Measurements from ENCODE around the gene PIGC.

The PIGC gene

DNA sequence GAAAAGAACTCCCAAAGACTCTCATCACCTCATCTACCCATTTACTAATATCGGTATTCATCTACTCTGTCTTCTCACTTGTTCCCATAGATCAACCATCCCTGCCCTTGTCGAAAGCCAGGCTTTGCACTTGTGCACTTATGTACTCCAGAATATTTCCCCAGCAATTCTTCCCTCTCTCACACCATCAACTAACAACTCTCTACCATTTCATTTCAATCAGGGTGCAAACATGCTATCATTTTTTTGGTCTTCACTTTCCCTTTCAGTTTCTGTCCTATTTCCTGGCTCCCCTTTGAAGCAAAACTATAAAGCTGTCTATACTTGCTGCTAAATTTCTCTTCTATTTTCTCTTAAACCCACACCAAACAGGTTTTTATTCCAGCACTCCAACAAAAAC lies 16.7 kb downstream of the PIGC start:
- no peak for FAIRE-seq

DNA sequence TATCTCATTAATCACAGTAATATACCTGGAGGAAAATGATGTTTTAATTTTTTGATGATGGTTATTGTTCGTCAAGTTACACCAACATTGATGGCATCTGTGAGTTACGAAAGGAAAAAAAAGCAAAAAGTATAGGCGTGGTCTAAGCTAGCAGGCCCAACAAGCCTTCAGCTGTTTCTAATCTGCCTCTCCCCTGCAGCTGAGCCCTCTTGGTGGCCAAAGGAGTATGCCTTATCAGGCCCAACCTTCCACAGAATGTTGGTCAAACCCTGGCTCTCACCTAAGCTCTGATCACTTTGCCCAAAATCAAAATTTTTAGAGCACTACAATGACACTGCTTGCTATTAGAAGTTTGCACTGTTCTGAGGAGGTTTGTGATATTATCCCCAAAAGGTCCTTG lies 18.5 kb downstream of the PIGC start:
- no peak for FAIRE-seq

DNA sequence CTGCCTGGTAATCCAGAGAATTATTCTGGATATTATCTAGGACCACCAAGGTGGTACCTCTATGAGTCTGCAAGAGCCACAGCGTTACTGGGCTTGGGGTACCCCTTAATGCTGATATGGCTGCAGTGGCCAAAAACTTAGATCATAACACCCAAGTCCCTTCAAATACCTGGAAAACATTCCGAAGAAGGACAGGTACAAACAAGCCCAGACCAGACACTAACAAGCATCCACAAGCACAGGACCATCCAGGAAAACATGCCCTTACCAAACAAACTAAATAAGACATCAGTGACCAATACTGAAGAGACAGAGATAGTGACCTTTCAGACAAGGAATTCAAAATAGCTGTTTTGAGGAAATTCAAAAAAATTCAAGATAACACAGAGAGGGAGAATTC lies 20.5 kb downstream of the PIGC start:
- FAIRE-seq = no peak

DNA sequence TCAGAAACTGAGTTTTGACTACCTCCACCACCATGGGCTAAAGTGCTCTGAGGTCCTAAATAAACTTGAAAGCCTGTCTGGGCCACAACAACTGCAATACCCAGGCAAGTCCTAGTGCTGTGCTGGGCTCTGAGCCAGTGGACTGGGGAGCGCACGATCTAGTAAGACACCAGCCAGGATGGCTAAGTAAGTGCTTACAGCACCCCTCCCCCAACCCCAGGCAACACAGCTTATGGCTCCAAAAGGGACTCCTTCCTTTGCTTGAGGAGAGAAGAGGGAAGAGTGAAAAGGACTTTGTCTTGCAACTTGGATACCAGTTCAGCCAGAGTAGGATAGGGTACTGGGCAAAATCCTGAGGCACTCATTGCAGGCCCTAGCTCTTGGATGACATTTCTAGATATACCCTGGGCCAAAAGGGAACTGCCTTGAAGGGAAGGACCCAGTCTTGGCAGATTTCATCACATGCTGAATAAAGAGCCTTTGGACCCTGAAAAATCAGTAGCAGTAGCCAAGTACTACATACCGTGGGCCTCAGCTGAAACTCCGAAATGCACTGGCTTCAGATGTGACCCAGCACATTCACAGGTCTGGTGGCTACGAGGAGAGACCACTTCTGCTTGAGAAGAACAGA lies 21.8 kb downstream of the PIGC start:
- no peak for FAIRE-seq

DNA sequence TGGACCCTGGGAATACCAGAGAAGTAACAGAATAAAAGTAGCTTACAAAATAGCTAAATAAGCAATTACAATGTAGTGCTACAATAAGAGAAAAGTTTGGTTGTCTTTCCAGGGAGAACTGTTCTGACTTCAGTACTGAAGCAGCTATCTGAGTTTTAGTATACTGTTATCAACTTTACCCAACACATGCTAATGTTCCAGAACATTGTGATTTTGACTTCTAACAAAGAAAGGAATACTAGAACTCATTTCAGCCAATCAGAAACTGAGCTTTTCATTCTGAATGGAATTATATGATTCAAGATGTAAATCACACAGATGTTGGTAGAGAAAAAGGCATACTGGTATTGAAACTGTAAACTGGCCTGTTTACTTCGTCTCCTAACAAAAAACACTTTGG lies 23.5 kb downstream of the PIGC start, which contains the start of gene C1orf105:
Gene C1orf105, plus strand, starts transcription at position 301 of the 400 bp plus-strand sequence. CDS start 201 bp downstream, outside the sequence.
- no peak for FAIRE-seq

DNA sequence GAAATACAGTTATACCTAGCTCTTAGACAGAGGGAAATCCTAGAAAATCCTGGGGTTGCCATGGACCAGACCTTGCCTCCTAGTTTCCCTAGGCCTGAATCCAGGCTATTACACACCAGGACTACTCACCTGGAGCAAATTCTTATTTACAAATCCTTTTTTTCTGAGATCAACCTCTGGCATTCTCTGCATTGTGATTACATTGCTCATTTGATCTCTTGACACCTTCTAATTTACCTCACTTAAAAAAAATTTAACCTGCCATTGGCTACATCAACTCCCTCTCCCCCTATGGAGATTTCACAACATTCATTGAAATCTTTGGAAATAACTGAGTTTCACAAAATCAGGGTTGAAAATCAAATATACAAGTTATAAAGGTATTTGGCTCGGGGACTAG lies 26.3 kb downstream of the PIGC start:
- FAIRE-seq = no peak

DNA sequence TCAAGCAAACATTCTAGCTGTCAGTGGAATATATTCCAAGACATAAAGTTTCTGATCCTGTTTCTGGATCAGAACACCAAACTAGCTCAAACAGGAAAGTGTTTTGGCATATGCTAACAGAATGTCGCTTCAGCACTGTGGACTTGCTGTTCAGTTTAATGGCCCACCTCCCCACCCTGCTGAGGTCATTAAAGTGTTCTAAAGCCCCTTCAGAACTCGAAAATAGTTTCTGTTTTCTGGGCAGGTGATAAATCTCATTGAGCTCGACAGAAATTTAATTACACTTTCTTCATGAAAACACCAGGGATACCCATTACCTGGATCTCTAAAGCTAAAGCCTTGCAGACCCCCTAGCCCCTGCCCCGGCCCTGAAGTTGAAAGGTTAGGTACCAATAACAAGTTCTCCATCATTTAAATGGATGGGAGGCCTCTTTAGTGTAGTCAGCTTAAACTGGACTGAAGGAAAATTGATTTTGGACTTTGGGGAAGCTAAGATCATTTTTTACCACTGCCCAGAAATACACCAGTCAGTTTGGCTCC lies 27.3 kb downstream of the PIGC start:
- FAIRE-seq = no peak

DNA sequence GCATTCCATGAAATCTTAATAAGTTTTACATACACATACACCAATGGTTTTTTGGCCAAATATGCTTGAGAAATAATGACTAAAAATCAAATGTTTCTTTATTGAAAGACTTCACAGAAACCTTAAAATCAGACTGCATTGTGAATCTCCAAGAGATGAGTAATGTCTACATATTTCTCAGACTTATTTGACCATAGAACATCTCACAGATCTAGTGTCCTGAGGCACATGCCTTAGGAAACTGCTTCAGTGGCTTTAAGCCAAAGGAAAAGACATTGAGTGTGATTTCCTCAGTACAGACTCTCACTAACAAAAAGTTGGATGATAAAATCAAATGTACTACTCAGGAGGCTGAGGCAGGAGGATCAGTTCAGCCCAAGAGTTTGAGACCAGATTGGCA lies 29.5 kb downstream of the PIGC start:
- FAIRE-seq = no peak

DNA sequence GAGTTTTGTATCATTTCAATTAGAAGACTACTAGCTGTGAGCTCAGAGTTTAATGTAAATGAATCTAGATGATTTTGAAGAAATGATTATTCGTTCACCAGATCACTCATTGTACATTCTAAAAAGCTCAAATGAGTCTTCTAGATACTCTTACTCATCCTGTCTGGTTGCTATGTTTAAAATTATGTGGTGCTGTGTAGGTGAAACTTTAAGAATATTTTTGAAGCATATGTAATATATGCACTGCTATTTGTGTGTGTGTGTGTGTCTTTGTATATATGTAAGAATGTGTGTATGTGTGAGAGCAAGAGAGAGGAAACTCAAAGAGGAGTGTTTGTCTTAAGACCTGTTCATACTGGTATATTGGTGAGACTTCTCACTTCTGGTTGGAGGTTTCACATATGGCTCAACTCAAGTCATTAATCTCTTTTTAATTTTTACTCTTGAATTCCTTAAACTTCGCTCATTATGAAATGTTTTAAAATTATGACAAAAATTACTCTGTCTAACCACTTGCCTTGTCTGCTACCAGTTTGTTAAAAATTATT lies 32.0 kb downstream of the PIGC start:
- no peak for FAIRE-seq

DNA sequence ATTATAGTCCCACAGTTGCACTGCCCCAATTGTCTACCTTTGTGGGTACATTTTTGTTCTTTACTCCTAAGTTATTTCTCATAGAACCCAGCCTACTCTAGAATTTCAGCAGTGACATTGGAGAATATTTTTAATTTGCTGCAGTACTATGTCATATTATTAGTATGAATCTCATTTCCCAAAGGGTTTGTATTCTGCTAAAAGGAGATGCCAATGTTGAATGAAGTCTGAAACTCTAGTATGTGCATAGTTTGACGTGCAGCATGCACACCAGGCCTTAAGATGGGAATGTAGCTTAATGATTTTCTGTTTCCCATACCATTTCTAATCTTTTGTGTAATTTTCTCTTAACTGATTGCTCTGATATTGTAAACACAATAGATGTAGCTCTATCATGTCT lies 33.8 kb downstream of the PIGC start:
- no peak for FAIRE-seq

DNA sequence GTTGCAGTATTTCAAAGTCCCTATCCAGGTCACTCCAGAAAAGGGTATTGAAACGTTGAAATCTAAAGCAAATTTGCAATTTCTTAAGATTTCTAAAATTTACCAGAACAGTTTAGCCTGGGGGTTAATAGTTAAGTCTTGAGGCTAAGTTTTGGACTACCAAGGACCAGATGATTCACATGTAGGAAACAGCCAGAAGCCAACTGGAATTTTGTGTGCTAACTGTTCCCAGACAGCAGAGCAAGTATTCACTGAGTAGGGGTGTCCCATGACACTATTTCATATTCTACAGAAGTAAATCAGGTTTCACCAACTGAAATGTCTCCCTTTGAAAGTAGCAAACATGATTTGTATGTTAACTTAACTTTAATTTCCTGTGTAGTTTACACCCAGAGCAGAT lies 34.9 kb downstream of the PIGC start:
- FAIRE-seq = no peak

DNA sequence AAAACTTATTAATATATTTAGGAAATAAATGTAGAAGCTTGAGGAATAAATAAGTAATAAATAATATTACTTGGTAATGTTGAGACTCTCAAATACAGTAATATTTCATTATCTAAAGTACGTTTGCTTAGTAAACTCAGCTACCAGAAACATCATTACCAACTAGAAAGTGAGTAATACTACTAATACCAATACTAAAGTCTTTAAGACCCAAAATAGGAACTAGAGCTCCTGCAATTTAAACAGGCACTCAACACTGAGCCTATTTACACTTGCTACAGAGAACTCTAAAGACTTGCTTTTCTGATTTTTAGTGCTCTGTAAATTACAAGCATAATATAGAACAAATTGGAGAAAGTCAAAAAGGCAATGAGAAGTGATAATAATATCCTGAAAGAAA lies 36.9 kb downstream of the PIGC start:
- no peak for FAIRE-seq

DNA sequence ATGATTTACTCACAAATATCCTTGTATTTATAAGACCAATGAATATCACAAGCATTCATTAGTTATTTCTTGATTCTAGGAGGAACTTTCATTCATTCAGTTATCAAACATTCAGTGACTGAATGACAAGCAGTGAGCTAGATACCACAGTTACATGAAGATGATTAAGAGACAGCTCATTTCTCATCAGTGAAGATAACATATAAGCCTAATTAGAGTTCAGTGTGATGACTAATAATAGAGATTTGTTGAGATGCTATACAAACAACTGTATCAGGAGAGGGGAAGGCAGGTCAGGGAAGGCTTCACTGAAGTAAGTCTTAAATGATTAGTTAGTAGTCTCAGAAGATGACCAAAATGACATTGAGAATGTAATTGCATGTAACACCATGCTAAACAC lies 38.0 kb downstream of the PIGC start:
- no peak for FAIRE-seq

DNA sequence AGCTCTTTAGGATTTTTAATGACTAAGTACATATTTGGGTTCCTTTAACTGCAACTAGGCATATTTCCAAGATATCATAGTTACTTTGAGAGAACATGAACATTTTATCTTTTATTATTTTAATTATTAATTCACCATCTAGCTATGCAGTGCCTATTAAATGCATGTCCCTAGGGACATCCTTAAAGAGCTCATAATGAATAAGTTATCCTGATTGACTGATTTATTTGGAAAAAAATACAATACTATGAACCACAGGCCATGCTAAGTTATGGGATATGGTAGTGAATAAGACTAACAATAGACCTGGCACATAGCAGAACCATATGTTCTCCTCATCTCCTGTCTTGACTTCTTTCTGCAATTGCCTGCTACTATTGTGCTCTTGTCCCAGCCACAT lies 39.7 kb downstream of the PIGC start:
- no peak for FAIRE-seq

DNA sequence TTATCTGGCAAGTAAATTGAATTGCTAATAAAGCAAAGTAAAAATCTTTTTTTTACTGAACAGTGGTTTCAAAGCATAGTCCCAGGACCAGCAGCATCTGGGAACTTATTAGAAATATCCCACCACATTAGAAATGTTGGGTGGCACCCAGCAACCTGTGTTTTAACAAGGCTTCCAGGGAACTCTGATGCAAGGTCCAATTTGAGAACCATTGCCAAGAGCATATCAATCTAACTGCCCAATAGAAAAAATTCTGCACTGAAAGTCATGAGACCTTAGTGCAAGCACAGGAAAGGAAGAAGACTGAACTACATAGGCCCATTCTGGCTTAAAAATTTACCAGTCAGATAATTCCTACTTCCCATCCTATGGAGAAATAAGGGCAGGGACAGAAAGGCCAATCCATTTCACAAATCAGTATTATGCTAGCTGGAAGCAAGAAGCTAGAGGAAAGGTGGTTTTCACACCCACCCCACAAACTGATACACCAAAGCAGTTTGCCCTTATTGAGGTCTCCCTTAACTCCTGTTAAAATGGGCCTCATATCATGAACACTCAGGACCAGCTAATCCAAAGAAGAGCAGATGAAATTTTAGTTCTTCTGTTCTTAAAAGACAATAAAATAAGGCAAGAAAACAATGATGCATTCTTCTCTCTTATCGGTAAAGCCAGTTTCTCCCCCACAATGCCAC lies 40.8 kb downstream of the PIGC start:
- FAIRE-seq = no peak

DNA sequence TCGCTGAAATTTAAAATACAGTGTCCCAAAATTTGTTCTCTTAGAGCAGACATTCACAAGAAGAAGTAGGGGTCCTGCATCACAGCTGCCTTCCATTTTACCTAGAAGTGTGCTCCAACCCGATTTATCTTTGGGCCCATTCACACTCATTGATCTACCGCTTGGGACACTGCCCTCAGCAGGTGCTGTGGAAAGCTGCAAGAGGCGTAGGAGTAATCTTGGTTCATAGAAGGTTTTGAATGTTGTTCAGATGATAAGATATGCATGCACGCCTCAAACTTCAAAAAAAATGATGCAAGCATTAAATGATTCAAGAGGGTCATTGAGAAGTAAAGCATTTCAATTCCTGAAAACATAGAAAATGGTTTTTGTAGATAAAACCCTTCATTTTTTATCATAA lies 42.0 kb downstream of the PIGC start:
- no peak for FAIRE-seq

DNA sequence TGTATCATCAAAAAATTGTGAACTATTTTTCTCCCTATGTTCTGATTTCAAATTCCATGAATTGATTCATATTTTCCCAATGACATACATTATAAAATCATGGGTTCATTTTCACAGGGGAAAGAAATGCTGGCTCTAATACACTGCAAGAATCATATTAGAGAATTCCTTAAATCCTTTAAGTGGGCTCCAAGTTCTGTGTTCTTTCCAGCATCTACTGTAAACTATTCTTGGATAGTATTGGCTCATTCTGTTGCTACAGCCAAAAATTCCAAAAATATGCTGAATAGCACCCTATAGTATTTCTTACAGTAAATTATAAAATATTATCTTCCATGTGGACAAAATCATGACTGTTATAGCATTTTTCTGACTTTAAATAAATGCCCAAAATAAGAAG lies 42.4 kb downstream of the PIGC start:
- no peak for FAIRE-seq

DNA sequence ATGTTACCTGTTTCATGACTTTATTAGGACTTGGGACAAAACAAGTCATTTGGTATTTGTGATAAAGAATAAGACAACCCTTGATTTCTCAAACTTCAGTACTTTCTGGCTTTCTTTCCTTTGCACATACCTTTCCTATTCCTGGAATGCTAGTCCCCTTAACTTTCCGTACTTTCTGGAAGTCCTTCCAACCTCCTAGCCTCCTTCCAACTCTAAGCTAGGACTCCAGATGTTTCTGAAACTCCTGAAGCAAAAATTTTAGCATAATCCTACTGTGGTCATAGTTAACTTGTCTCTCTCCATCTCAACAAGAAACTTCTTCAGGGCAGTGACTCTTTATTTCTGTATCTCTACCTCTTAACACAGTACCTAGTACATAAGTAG lies 43.2 kb downstream of the PIGC start:
- no peak for FAIRE-seq

DNA sequence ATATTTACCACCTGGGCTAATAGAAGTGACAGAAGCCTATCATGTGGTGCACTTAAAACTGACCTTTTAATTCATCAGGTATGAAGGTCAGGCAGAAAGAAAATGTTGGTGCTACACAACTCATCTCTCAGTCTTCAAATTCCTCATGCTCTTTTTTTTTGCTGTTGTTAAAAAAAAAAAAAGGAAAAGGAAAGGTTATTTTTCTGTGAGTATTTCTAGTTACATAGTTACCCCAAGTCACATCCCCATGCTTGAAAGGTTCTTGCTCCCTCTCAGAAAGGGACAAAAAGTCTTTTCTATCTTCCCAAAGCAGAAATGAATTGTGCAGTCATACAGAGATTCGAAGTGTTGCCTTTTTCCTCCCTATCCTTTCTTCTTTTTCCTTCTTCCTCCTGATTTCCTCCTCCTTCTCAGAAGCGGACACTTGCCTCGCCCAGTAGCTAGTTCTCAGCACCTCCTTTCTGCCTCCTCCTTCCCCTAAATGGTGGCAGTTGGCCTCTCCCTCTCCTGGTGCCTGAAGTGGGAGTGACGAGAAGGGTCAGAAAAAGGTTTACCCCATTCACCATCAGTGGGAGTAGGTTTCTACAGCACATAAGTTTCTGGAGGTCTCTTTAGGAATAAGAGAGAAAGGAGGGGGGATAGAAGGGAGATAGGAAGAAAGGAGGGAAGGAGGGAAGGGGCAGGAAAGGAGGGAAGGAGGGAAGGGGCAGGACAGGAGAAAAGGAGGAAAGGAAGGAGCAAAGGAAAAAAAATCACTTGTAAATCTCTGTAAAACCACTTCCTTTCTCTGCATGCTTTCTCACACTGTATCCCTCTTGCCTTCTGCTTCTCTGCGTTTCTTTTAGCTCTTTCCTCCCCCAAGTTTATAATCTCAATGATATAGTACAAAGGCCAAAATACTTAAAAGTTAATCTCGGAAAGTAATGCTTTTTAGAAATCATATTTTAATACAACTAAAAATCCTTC lies 43.8 kb downstream of the PIGC start:
- no peak for FAIRE-seq

DNA sequence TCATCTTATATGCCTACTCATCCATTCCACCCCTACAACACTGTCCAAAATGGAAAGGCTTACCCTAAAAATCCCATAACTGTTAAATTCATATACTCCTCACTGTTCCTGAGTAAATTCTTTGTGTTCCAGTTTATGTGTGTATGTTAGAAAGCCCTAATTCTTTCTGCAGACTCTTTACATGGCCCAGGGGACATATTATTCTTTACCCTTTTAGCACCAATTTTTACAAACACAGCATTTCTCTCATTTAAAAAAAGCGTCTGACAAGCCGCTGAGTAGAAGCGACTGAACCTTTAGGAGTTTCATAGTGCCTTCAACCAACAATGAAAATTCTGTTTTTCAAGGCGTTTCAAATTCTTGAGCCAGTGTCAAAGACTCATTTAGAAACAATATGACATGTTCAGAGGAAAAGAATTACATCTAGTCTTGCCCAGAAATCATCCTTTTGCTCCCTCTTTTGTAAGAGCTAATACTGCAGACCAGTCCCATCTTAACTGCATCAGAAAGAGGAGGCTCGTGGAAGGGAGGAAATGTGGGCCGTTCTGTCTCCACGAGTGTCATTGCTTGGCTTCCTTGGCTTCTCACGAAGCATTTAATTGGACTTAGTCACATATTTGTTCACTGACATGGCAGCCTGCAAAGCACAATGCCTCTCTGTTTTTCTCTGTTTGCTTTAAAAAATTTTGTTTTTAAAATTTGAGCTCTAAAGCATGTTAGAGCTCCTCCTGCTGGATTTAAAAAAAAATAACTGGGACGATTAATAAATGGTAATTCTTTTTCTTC lies 44.7 kb downstream of the PIGC start:
- no peak for FAIRE-seq

DNA sequence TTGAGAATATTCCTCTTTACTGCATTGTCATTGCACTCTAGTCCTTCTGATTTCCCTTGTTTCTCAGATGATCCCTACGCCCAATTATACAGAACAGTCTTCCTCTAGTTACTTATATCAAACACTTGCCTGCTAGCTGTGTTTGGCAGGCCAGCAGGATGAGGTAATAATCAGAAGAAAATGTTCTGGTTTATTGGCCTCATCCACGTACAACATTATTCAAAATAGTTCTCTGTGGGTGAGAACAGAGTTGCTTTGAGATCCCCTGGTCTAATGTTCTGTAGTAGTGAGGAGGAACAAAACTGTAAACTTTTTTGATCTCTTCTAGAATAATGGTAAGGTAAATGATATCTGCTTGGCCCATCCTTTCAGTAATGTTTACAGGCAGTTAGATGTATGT lies 45.7 kb downstream of the PIGC start:
- FAIRE-seq = no peak

DNA sequence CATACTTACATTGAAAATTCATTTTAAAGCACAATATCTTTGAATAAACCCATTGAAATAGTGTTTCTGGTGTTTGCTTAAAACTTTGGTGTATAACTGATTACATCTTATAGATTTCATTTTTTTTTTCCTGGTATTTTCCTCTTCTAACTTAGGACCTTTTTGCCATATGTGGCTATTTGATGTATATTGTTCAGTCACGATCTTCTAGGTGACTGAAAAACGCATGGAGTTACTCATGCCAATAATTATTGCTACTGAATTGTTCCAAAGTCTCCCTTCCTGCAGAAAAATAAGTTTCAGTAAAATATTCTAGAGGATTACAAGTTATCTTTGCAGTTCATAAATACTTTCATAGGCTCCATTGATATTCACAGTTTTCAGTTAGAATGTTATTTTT lies 46.2 kb downstream of the PIGC start:
- peak; percentile 31 for FAIRE-seq

Data from colon (tissue), 2 donors.